Activated CD4-positive, CD25-positive, alpha-beta regulatory T cell (primary cell): ENCODE data around the gene CCDC171.
"Not testable (repeated sequence)": the region's sequence is repeated elsewhere in the genome, so short reads cannot be mapped to it uniquely, and the experiment has no call there.

Experiments
- DNase-seq, 4 experiments: peaks; one replicate each; lab custom pipeline; 2025; lab: John Stamatoyannopoulos, UW

Gene CCDC171

GRCh38 chr9:15552636-15553527, at the start of gene CCDC171:
Gene CCDC171, plus strand, starts transcription at chr9:15553043. Its CDS starts 11,046 bp downstream, at chr9:15564089.
- DNase-seq = peak; percentile 59 to 70 (median 62)

- no peak for DNase-seq
Measured at GRCh38 chr9:15505921-15506320, 46.9 kb upstream of the CCDC171 start.

- DNase-seq = peak; percentile 20 to 46 (median 38)
Measured at GRCh38 chr9:15509931-15510788, 42.7 kb upstream of the CCDC171 start.

- peak; percentile 70 to 85 (median 80) for DNase-seq
Measured at GRCh38 chr9:15510789-15511575, 41.9 kb upstream of the CCDC171 start, which contains the start of gene PSIP1. Gene PSIP1, minus strand, starts transcription at chr9:15510970. Its CDS starts 782 bp downstream, at chr9:15510188.

- no peak for DNase-seq
Measured at GRCh38 chr9:15512204-15512603, 40.6 kb upstream of the CCDC171 start.

- DNase-seq = no peak
Measured at GRCh38 chr9:15512889-15513288, 40.0 kb upstream of the CCDC171 start.

GRCh38 chr9:15513335-15513734, 39.5 kb upstream of the CCDC171 start:
- DNase-seq = no peak

GRCh38 chr9:15519831-15520230, 33.0 kb upstream of the CCDC171 start:
- DNase-seq = no peak

- no peak for DNase-seq
Measured at GRCh38 chr9:15521254-15521653, 31.6 kb upstream of the CCDC171 start.

GRCh38 chr9:15522130-15522755, 30.6 kb upstream of the CCDC171 start:
- DNase-seq = no peak

- no peak for DNase-seq
Measured at GRCh38 chr9:15524845-15525455, 27.9 kb upstream of the CCDC171 start.

GRCh38 chr9:15525958-15526357, 26.9 kb upstream of the CCDC171 start:
- DNase-seq = no peak

- not testable (repeated sequence) for DNase-seq
Measured at GRCh38 chr9:15527035-15527434, 25.8 kb upstream of the CCDC171 start.

- no peak for DNase-seq
Measured at GRCh38 chr9:15529566-15530324, 23.1 kb upstream of the CCDC171 start.

GRCh38 chr9:15531380-15531779, 21.5 kb upstream of the CCDC171 start:
- DNase-seq = no peak

GRCh38 chr9:15541872-15542271, 11.0 kb upstream of the CCDC171 start:
- DNase-seq = no peak

- DNase-seq = no peak
Measured at GRCh38 chr9:15542624-15543023, 10.2 kb upstream of the CCDC171 start.

- no peak for DNase-seq
Measured at GRCh38 chr9:15543047-15543813, 9.6 kb upstream of the CCDC171 start.

GRCh38 chr9:15549611-15550010, 3.2 kb upstream of the CCDC171 start:
- DNase-seq = no peak
